ENCODE results near the gene DOHH.

DNA sequence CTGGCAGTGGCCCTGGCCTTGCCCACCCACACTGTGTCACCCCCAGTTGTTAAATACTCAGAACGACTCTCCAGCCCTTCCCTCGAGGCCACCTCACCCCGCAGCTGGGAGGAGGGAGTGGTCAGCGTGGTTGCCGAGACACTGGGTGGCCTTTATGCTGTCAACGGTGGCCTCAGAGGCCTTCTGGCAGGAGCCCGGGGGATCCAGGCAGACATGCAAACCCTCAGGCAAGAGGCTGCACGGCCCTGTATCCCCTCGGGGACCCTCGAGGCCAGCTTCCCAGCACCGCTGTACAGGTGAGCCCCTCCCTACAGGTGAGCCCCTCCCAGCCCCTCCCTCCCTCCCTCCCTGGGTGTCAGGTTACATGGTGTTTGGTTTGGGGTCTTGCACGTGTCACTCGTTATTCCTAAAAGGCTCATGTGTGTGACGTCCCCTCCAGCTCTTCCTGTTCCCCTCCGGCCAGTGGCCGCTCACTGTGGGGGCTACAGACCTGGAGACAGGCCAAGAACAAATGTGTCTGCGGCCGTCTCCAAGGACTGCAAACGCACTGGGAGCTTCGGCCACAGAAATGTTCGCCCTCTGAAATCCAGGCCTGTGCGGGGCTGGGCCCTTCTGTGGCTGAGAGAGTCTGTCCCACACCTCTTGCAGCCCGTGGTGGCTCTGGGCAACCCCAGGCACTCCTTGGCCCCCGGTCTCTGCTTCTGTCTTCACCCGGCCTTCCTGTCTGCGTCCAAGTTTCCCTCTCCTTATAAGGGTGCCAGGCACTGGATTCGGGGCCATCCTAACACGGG is 38.7 kb upstream of the DOHH start, which contains the start of gene TEKTIP1:
- TF ChIP-seq, protein P1, sequence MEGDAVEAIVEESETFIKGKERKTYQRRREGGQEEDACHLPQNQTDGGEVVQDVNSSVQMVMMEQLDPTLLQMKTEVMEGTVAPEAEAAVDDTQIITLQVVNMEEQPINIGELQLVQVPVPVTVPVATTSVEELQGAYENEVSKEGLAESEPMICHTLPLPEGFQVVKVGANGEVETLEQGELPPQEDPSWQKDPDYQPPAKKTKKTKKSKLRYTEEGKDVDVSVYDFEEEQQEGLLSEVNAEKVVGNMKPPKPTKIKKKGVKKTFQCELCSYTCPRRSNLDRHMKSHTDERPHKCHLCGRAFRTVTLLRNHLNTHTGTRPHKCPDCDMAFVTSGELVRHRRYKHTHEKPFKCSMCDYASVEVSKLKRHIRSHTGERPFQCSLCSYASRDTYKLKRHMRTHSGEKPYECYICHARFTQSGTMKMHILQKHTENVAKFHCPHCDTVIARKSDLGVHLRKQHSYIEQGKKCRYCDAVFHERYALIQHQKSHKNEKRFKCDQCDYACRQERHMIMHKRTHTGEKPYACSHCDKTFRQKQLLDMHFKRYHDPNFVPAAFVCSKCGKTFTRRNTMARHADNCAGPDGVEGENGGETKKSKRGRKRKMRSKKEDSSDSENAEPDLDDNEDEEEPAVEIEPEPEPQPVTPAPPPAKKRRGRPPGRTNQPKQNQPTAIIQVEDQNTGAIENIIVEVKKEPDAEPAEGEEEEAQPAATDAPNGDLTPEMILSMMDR (IDR thresholded peaks at IDR 0.05) = no peak
- TF ChIP-seq POLR2A (IDR thresholded peaks at IDR 0.05) = no peak
